G401 (cell line): ENCODE measurements around the gene SLC36A1. TPM values are rescaled to one million over a fixed set of nuclear protein-coding genes. Genes with fewer than 3 reads are reported as not detected.
"Not testable (repeated sequence)": the region's sequence is repeated elsewhere in the genome, so short reads cannot be mapped to it uniquely, and the experiment has no call there.

Experiments
- DNase-seq: peaks from one replicate; pipeline ENCODE4 v3.0.0-alpha.2; 2015; ENCODE audit warnings: low spot score
- in situ Hi-C: cut with HindIII; loops from 2 replicates; pipeline ENCODE4 v1.10.0; 2016; ENCODE audit warnings: low sequenced_read_pairs, mixed read lengths
- total RNA-seq: library from RNA; depleted of rRNA; stranded (reverse); fragments of >200 nt; shearing (Covaris generic); gene quantifications from 2 replicates; pipeline ENCODE4 v1.2.3, GENCODE V29; 2014

The SLC36A1 gene
- total RNA-seq, 1 experiment from 2014 or later = 4.4 TPM

DNA sequence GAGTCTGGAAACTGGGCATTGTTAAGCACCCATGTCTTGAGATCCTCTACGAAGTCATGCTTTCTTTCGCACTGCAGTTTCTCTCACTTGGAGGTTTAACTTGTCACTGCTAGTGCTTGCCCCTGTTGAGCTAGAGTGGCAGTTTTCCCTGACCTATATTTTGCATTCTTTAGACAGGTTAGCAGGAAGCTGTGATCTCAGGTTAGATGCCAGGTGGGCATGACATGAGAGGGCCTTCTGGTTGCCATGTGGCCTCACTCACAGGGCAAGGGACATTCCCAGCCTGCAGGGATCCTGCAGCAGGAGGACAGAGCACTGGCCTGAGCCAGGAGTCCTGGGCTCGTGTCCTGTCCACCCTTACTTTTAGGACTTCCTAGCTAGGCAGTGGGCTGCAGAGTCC is 28.6 kb downstream of the SLC36A1 start:
- in situ Hi-C loops = no loop called here
- peak; percentile 93 for DNase-seq

GRCh38 chr5:151477101-151477500 is 29.7 kb downstream of the SLC36A1 start:
- in situ Hi-C loops = no loop called here
- DNase-seq = no peak

DNA sequence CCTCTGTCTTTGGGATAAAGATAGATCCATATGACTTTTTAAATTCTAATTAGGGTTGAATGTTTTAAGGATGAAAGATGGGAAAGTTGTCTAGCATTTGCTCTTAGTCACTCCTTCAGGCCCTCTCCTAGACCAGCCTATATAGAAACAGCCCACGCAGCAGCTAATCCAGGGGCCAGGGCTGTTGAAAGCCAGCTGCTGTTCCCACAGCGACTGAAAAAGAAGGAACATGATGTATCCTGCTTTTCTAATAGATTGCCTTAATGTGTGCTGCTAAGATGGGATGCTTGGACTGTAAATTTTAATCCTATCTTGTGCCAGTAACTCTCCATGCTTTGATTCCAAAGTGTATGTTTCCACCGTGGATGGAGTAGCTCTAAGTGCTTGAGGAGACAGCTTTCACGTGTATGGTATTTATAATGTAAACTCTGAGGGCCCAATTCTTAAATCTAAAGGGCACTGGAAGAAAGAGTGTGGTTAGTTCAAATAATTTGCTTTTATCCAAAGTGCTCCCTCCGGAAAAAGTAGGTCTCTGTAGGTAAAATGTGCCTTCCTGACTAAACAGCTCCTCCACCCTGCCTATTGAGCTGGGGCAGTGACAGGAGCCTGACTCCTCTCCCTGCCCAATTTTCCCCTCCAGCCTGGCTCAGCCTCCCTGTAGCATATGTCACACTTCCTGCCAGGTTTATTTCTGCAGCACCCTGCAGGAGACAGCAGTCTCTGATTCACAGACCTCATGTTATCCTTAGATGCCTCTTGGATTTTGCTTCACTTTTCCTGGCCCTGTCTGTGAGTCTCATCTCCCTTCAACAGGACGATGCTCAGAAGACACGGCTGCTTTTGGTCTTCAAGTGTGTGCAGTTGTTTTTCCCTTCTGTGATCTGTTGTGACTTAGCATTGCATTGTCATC is 33.2 kb downstream of the SLC36A1 start:
- in situ Hi-C loops = no loop called here
- DNase-seq = peak; percentile 99

- DNase-seq = no peak
- in situ Hi-C loops = no loop called here
Measured at GRCh38 chr5:151483176-151483575, 35.8 kb downstream of the SLC36A1 start.

DNA sequence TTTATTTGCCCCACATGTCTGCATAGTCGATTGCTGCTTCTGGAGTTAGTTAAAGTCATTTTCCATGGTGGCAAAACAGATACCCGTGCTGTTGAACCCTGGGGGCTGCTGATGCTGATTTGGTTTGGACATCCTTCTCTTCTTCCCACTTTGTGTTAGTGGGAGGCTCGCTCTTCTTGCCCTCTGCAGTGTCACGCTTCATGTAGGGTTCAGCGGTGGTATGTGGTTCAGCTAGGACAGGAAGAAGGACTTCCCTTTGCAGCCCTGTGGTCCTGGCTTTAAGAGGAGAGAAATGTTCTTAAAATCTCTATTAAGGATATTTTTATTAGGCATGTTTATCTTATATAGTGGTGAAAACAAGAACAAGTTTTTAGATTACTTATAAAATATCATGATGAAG is 36.2 kb downstream of the SLC36A1 start:
- no peak for DNase-seq
- in situ Hi-C loops = no loop called here

DNA sequence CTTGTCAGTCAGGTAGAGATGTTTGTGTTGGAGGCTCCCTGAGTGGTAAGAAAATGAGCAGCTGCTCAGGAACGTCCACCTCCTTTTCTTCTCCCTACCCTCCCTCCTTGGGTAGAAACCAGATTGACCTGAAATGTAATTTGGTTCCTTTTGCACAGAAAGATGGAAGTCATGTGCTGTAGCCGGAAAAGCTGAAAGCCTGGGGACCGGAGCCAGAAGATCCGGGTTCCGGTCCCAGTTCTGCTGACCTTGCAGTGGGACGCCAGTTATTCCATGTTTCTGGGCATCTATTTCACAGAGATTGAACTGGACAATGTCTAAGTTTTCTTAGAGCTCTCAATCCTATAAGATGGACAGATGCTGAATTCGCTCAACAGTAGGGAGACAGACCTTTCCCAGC is 40.1 kb downstream of the SLC36A1 start:
- in situ Hi-C loops = no loop called here
- peak; percentile 68 for DNase-seq

DNA sequence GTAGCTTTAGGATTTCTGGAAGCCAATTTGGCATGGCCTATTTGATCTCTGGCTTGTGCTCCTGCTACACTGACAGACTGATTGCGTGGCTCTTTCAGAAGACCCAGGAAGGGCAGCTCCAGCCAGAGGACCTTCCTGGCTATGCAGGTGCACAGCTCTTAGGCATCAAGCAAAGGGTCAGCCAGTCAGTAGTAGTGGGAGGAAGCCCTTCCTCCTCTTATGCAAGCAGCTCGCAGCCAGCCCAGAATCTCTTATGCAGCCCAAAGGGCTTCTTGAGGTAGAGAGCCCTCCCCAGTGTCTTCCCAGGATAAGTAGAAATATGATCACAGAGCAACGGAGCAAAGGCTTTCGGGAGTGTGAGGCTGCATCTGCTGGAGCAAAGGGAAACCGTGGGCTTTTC is 43.2 kb downstream of the SLC36A1 start:
- in situ Hi-C loops = no loop called here
- DNase-seq = peak; percentile 67

GRCh38 chr5:151491062-151491461 is 43.7 kb downstream of the SLC36A1 start:
- no peak for DNase-seq
- in situ Hi-C loops = no loop called here

DNA sequence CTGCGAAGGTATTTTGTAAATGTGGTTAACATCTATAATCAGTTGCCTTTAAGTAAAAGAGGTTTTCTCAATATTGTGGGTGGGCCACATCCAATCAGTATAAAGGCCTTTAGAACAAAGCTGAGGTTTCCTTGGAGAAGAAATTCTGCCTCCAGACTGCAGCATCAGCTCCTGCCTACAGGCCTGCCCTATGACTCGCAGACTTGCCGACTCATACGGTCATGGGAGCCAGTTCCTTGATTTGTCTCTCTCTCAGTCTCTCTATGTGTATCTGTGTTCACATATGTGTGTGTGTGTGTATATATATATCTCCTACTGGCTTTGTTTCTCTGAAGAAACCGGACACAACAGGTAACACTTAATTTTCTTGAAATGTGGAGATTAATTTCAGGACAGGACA is 45.3 kb downstream of the SLC36A1 start:
- no peak for DNase-seq
- in situ Hi-C loops = no loop called here

DNA sequence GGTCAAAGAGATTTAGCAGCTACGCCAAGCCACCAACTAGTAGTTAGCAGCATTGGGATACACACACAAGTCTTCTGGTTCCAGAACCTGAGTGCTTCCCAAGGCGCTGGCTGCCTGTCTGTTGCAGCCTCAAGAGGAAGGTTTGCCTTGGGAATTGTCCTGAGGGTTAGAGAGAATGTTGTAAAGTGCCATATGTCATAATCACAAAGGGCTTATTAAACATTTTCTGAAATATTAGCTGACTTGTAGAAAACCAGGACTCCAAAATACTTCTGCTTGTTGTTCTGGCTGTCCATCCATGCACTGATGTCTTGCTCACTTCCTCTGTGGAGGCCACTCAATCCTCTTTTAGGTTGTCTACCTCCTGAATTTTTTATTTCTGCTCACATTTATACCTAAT is 46.3 kb downstream of the SLC36A1 start:
- in situ Hi-C loops = no loop called here
- no peak for DNase-seq

DNA sequence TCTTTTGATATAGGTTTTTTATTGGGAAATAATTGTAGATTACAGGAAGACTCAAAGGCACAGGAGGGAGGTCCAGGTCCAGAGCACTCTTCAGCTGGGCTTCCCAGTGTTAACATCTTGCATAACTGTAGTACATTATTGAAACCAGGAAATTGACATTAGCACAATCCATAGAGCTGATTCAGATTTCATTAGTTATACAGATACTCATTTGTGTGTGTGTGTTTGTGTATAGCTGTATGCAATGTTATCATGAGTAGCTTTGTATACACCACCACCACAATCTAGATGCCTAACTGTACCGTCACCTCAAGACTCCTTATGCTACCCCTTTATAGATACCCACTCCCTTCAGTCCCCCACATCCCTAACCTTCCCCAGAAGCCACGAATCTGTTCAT is 47.9 kb downstream of the SLC36A1 start:
- in situ Hi-C loops = no loop called here
- DNase-seq = no peak

DNA sequence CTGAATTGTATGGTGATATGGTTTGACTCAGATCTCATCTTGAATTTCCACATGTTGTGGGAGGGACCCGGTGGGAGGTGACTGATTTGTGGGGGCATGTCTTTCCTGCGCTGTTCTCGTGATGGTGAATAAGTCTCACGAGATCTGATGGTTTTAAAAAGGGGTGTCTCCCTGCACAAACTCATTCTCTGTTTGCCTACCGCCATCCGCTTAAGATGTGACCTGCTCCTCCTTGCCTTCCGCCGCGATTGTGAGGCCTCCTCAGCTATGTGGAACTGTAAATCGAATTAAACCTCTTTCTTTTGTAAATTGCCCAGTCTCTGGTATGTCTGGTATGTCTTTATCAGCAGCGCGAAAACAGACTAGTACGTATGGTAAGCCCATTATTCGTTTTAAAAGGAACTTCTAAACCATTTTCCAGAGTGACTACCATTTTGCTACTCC is 48.7 kb downstream of the SLC36A1 start:
- in situ Hi-C loops = no loop called here
- no peak for DNase-seq

DNA sequence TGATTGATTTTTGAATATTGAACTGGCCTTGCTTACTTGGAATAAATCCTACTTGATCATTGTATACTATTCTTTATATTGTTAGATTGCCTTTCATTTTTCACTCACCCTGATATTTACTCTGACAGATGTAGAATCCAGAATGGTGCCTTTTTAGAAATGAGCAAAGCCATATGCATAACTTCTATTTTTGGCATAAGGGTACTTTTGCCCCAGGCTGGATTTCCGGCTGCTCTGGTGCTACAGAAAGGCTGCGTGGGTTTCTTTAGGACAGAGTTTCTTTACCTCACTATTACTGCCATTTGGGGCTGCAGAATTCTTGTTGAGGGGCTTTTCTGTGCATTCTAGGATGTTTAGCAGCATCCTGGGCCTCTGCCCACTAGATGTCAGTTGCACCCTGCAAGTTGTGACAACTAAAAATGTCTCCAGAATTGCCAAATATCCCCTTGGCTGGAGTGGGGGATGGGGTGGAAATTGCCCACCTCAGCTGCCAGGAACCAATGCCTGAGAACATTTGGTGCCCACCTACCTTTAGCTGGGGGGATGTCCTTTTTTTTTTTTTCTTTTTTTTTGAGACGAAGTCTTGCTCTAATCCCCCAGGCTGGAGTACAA is 50.1 kb downstream of the SLC36A1 start:
- in situ Hi-C loops = no loop called here
- peak; percentile 13 for DNase-seq

DNA sequence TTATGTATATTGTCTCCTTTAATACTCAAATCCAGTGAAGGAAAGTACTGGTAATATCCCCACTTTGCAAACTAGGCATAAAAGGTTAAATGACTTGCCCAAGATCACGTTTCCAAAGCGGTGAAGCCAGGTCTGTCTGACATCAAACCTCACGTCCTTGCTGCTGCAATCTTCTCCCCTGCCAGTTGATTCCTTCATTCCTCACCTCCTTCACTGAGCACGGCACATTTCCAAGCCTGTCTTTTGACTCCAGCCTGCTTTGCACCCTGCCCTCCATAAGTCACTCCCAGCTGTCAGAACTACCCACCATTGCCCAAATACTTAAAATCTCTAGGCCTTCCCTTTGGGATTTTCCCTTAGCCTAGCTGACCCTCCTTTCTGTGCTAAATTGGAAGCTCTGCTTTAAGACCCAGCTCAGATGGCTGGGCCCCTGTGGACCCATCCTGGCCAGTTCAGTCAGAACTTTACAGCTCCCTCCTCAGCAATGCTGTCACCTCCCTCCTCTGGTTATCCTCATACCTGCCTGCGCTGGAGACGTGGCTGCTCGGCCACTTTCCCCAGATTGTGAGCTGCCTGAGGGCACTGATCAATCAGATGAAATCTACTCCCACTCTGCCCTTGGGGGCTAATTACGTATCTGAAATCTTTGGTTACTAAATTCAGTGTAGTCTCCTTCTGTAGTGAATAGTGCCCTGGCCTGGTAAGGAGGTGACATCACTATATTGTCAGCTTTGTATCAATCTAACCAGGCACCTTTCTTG is 51.2 kb downstream of the SLC36A1 start:
- in situ Hi-C loops = no loop called here
- DNase-seq = no peak

DNA sequence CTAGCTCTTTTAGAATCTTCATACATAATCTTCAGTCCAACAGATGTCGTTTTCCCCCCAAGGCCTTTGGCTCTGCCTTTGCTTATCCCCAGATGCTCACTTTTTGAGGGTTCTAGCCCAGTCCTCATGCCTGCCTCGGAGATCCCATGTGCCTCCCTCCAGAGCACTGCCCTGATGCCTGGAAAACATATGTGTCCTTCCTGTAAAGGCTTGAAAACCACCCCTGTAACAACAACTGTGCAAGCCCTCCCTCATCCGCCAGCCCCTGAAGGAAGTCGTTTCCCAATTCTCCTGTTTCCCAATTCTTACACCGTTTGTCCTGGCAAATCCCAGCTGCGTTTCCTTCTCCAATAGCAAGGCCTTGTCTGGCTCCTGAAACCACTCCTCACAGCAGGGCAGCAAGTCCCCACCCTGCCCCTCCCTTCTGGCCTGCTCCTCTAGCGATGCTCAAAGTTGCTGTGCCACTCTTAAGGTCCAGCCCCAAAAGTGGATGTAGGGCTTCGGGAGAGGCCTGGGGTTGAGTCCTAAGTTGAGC is 52.2 kb downstream of the SLC36A1 start:
- no peak for DNase-seq
- in situ Hi-C loops = no loop called here

DNA sequence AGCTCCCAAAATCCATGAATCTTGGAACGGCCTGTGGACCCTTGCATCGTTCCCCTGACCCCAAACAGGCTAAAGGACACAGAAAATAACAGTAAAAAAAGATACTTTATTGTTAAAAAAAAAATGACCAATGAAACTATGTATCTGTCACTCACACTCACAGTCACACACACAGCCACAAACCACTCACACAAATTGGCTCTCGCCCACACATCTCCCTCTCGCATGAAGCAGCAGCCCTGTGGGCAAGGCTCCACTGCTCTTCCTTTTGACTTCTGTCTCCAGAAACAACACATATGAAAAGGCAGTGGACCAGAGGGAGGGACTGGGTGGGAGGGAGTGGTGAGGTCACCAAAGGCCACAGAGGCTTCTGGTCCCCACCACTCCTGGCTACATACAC is 56.6 kb downstream of the SLC36A1 start:
- in situ Hi-C loops = no loop called here
- DNase-seq = peak; percentile 47

DNA sequence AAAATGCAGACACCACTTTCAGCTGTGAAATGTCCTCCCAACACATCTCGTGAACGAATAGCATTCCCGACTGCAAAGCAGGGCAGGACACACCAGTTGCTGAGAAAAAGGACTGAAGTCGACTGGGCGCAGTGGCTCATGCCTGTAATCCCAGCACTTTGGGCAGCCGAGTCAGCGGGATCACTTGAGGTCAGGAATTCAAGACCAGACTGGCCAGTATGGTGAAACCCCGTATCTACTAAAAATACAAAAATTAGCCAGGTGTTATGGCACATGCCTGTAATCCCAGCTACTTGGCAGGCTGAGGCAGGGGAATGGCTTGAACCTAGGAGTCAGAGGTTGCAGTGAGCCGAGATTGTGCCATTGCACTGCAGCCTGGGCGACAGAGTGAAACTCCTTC is 60.9 kb downstream of the SLC36A1 start:
- DNase-seq, in situ Hi-C loops: not testable (repeated sequence)

- no peak for DNase-seq
- in situ Hi-C loops = no loop called here
Measured at GRCh38 chr5:151509231-151509630, 61.8 kb downstream of the SLC36A1 start.

DNA sequence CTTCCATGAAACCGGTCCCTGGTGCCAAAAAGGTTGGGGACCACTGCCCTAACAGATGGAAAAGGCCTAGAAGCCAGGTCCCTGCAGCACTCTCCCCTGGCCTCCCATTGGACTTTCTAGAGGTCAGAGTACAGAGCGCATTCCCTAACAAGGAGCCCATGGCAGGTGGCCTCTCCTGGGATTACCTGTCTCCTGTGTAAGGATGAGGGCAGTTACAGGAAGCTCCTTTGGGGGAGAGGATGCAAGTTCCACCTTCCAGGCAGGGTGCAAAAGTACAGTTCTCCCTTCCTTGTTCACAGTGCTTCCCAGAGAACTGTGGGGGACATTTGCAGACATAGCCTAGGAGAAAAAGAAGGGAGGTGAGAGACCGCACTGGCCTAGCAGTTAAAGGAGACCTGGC is 62.4 kb downstream of the SLC36A1 start:
- in situ Hi-C loops = no loop called here
- no peak for DNase-seq
